OCI-M1 (cell line): ENCODE measurements around the gene SAFB.
"Not testable (repeated sequence)": the region's sequence is repeated elsewhere in the genome, so short reads cannot be mapped to it uniquely, and the experiment has no call there.

Experiments
- DNase-seq: peaks from one replicate; lab custom pipeline; 2025; lab: John Stamatoyannopoulos, UW

Gene SAFB

GRCh38 chr19:5684694-5685430, 62.0 kb downstream of the SAFB start:
- no peak for DNase-seq

GRCh38 chr19:5686326-5686646, 63.4 kb downstream of the SAFB start:
- no peak for DNase-seq

GRCh38 chr19:5686647-5687359, 63.9 kb downstream of the SAFB start:
- peak; percentile 94 for DNase-seq

- no peak for DNase-seq
Observed at GRCh38 chr19:5687360-5688198, 64.7 kb downstream of the SAFB start.

GRCh38 chr19:5688262-5688881, 65.5 kb downstream of the SAFB start:
- DNase-seq, result not testable (repeated sequence)

GRCh38 chr19:5690125-5690954, 67.5 kb downstream of the SAFB start, which contains the start of gene RPL36:
Gene RPL36 (plus strand): TSS chr19:5690295. CDS start chr19:5690508, 213 bp downstream.
- DNase-seq, result peak; percentile 97

- peak; percentile 63 for DNase-seq
Observed at GRCh38 chr19:5690955-5691821, 68.3 kb downstream of the SAFB start.

GRCh38 chr19:5691822-5692722, 69.2 kb downstream of the SAFB start:
- peak; percentile 31 for DNase-seq

GRCh38 chr19:5692723-5693194, 69.9 kb downstream of the SAFB start:
- DNase-seq, result peak; percentile 31

GRCh38 chr19:5693195-5694166, 70.6 kb downstream of the SAFB start:
- peak; percentile 17 for DNase-seq

GRCh38 chr19:5694167-5694955, 71.5 kb downstream of the SAFB start:
- no peak for DNase-seq

GRCh38 chr19:5694956-5695648, 72.2 kb downstream of the SAFB start:
- DNase-seq, result no peak

GRCh38 chr19:5695649-5696195, 72.8 kb downstream of the SAFB start:
- DNase-seq, result no peak

GRCh38 chr19:5696196-5697021, 73.5 kb downstream of the SAFB start:
- DNase-seq, result no peak
